Osteocyte (in vitro differentiated cells): ENCODE data around the gene SMAD3. TPM values are rescaled to one million over a fixed set of nuclear protein-coding genes. Genes with fewer than 3 reads are reported as not detected.
A peak's percentile ranks its signal among the peaks of the same experiment; 100 is the strongest.

ENCODE experiments used
- DNase-seq: peaks from one replicate; pipeline ENCODE4 v3.0.0; 2021; ENCODE audit warnings: mixed read lengths; ENCODE audit not compliant: unreplicated experiment; ENCODE audit errors: extremely low spot score
- H3K27ac Mint-ChIP-seq: one replicate; pipeline ENCODE4 v1.8.0; 2021; ENCODE audit warnings: mild to moderate bottlenecking, mixed read lengths; ENCODE audit not compliant: unreplicated experiment
- H3K27me3 Mint-ChIP-seq: one replicate; pipeline ENCODE4 v1.8.0; 2021; ENCODE audit warnings: mixed read lengths; ENCODE audit not compliant: unreplicated experiment
- H3K36me3 Mint-ChIP-seq: one replicate; pipeline ENCODE4 v1.8.0; 2021; ENCODE audit warnings: mixed read lengths; ENCODE audit not compliant: unreplicated experiment
- H3K4me1 Mint-ChIP-seq: one replicate; pipeline ENCODE4 v1.8.0; 2021; ENCODE audit warnings: mixed read lengths; ENCODE audit not compliant: unreplicated experiment
- H3K4me3 Mint-ChIP-seq: one replicate; pipeline ENCODE4 v1.8.0; 2021; ENCODE audit warnings: mild to moderate bottlenecking, moderate library complexity, mixed read lengths; ENCODE audit not compliant: unreplicated experiment
- H3K9me3 Mint-ChIP-seq: one replicate; pipeline ENCODE4 v1.8.0; 2021; ENCODE audit warnings: mixed read lengths; ENCODE audit not compliant: unreplicated experiment
- total RNA-seq: library from RNA; stranded (reverse); gene quantifications from 2 replicates; pipeline ENCODE4 v1.2.1, GENCODE V29; 2021
- TF ChIP-seq, protein P1 (sequence below): fragments of 200-600 bp; sonication (generic); IDR thresholded peaks from 2 replicates; pipeline ENCODE4 v1.5.0; 2021; ENCODE audit warnings: antibody characterized with exemption, mild to moderate bottlenecking, moderate library complexity

Gene SMAD3
- total RNA-seq, 1 donor from 2014 or later, result 39.7 TPM

DNA sequence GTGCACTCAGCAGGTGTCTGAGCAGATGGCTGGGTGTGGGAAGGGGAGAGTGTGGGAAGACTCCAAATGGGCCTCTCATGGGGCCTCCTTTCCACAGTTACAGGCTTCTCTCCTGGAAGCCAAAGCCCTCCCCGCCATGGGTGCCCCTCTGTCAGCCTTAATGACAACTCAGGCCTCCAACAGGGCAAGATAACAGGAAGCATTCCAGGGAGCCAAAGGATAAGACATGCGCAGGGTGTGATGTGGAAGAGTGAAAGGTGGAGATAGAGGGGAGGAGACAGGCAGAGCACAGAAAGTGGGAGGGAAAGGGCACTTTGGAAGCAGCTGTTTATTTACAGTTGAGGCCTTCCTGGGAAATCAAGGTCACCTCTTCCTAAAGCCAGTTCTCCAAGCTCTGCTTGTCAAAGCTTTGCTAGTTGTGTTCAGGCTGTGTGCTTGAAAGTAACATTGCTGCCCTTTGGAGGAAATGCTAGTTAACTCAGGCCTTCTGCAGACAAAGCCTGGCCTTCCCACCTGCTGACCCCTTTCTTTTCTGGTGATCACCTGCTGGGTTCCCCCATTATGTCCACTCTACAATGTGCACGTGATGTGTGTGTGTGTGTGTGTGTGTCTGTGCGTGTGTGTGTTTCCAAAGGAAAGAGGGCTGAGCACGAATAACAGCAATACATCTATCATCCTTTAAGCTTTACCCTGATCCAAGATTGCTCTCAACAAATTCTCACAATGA is 35.2 kb upstream of the SMAD3 start:
- DNase-seq, result no peak
- no peak overlapping the region for H3K27ac Mint-ChIP-seq
- H3K27me3 Mint-ChIP-seq, result no peaks in the 10 kb centered on the region
- H3K4me1 Mint-ChIP-seq, result peaks cover 32% of the 10 kb centered on the region
- TF ChIP-seq, protein P1, sequence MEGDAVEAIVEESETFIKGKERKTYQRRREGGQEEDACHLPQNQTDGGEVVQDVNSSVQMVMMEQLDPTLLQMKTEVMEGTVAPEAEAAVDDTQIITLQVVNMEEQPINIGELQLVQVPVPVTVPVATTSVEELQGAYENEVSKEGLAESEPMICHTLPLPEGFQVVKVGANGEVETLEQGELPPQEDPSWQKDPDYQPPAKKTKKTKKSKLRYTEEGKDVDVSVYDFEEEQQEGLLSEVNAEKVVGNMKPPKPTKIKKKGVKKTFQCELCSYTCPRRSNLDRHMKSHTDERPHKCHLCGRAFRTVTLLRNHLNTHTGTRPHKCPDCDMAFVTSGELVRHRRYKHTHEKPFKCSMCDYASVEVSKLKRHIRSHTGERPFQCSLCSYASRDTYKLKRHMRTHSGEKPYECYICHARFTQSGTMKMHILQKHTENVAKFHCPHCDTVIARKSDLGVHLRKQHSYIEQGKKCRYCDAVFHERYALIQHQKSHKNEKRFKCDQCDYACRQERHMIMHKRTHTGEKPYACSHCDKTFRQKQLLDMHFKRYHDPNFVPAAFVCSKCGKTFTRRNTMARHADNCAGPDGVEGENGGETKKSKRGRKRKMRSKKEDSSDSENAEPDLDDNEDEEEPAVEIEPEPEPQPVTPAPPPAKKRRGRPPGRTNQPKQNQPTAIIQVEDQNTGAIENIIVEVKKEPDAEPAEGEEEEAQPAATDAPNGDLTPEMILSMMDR, result no peak
- H3K9me3 Mint-ChIP-seq, result no peaks in the 10 kb centered on the region
- H3K36me3 Mint-ChIP-seq, result no peaks in the 10 kb centered on the region
- H3K4me3 Mint-ChIP-seq, result no peak overlapping the region

DNA sequence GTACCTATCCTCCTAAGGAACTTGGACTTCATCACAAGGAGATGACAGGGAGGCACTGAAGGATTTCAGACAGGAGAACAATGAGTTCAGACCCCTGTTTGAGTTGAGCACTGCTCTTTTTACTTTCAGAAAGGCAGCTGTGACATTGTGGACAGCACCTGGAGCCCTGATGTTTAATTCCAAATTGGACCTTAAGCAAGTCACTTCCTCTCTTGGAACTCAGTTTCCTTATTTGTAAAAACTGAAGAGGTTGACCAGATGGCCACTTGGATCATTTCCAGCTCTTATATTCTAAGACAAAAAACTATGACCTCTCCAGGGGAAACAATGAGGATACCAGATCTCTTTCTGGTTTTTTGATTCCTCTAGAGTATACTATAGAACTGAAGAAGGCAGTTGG is 34.1 kb upstream of the SMAD3 start:
- no peak for DNase-seq
- H3K9me3 Mint-ChIP-seq, result no peaks in the 10 kb centered on the region
- no peaks in the 10 kb centered on the region for H3K36me3 Mint-ChIP-seq
- H3K4me3 Mint-ChIP-seq, result no peak overlapping the region
- H3K4me1 Mint-ChIP-seq, result peaks cover 28% of the 10 kb centered on the region
- no peaks in the 10 kb centered on the region for H3K27me3 Mint-ChIP-seq
- TF ChIP-seq, protein P1, result no peak
- no peak overlapping the region for H3K27ac Mint-ChIP-seq

DNA sequence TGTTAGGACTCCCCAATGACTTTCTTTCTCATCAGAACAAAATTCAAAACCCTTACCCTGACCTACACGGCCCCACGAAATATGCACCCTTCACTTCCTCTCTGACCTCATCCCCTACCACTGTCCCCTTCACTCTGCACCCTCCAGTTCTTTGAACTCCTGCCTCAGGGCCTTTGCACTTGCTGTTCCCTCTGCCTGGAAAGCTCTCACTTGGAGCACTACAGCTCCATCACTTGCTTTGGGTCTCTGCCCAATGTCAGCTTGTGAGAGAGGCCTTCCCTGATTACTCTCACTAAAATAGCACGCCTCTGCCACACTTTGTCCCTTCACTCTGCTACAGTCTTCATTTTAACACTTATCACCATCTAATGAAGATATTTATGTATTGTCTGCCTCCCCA is 32.8 kb upstream of the SMAD3 start:
- Mint-ChIP-seq H3K27ac (no peak overlapping the region), H3K4me3 (no peak overlapping the region), H3K27me3 (no peaks in the 10 kb centered on the region), H3K4me1 (peaks cover 33% of the 10 kb centered on the region), H3K9me3 (no peaks in the 10 kb centered on the region), H3K36me3 (no peaks in the 10 kb centered on the region)
- TF ChIP-seq, protein P1, result no peak
- DNase-seq, result no peak

DNA sequence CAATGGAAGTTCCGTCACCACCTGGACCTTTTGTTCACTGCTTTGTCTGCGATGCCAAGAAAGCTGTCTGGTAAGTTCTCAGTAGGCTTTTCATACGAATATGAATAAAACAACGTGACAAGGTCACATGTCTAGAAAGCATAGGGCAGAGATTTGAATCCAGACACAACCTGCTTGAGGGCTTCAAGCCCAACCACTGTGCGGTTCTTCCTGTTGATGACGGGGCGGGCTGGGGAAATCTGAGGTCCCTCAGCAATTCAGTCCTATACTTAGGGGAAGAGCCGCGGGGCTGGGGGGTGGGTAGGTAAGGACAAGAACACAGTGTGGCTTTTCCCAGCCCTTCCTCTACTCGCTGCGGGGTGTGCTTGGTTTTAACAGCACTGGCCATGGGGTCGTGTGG is 32.4 kb upstream of the SMAD3 start:
- Mint-ChIP-seq H3K27me3 (no peaks in the 10 kb centered on the region), H3K27ac (no peak overlapping the region), H3K4me1 (peaks cover 37% of the 10 kb centered on the region), H3K9me3 (no peaks in the 10 kb centered on the region), H3K36me3 (no peaks in the 10 kb centered on the region), H3K4me3 (peak overlapping the region; percentile 44)
- TF ChIP-seq, protein P1, result no peak
- DNase-seq, result no peak

DNA sequence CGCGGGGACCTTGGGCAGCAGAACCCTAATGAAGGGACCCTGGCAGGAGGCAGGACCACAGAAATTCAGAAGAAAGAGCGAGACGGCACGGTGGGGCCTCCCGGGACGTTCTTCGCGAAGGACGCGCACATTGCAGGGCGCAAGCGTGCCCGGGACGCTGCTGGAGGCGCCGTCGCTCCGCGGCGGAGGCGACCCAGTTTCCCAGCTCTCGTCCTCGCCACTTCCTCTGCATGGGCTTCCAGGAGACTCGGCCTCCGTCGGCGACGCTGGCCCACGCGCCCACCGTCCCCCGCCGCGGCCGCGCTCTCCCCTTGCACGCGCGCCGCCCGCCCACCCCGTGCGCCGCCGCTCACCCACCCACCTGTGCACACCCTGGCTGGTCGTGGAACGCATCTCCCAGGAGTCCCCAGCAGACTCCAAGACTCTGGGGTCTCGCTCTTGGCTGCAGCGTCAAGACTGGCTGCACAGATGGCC is 31.8 kb upstream of the SMAD3 start:
- Mint-ChIP-seq H3K4me1 (peaks cover 39% of the 10 kb centered on the region), H3K4me3 (peak overlapping the region; percentile 44)

More for the DNA sequence above, 31.8 kb upstream of the SMAD3 start:
- no peak overlapping the region for H3K27ac Mint-ChIP-seq
- no peaks in the 10 kb centered on the region for H3K9me3 Mint-ChIP-seq
- H3K36me3 Mint-ChIP-seq, result no peaks in the 10 kb centered on the region
- DNase-seq, result no peak
- no peaks in the 10 kb centered on the region for H3K27me3 Mint-ChIP-seq
- TF ChIP-seq, protein P1, result no peak
